ENCODE data around the gene AHNAK2.
"Not testable (repeated sequence)": the region's sequence is repeated elsewhere in the genome, so short reads cannot be mapped to it uniquely, and the experiment has no call there.

AHNAK2 gene

DNA sequence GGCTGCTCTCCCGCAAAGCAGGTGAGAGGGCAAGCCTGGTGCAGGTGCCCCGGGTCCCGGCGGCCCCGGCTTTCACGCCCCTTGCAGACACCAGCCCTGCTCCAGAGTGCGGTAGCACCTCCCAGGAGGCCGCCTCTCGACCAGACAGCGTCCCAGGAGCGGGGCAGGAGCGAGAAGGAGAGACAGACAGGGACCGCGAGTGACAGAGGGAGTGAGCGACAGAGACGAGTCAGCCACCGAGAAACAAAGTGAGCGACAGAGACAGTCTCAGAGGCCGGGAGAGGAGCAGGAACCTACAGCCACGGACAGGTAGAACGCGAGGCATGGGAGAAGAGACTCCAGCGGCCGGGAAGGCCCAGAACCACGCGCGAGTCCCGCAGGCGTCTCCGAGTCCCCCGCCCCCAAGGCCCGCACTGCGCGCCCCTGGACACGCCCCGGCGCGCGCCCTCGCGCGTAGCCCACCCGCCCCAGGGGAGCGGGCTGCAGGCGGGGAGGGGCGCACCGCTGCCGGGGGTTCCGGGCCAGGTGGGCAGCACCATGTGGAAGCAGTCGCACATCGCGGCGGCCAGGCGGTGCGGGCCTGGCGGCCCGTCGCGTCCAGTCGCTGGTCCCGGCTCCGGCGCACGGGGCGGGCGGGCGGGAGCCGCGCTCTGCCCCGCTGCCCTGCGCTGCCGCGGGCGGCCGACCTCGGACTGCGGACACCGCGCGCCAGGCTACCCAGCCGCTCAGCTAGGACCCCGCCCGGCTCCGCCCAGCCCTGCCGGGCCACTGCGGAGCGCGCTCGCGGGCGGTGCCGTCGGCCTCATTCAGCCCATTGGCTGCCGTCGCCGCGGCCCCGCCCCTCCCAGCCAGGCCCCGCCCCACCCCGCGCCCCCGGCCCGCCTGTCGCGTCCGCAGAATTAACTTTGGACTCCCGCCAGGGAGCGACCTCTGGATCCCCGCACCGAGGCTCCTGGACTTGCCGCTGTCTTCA lies at the start of gene AHNAK2:
TSS of gene AHNAK2 (minus strand) at position 694 of the 973 bp plus-strand sequence. CDS start at position 557, 137 bp downstream.
- no peak within 1 kb of the TSS for H3K27ac ChIP-seq (ENCODE audit: low read depth, low read length)
- no peak within 1 kb of the TSS for H2AFZ ChIP-seq (ENCODE audit: low read depth, low read length, severe bottlenecking)
- H3K9ac ChIP-seq (ENCODE audit: low read length): no peak within 1 kb of the TSS
- no peaks in the 10 kb centered on the region for H3K27me3 ChIP-seq (ENCODE audit: low read length)
- H3K4me3 ChIP-seq (ENCODE audit: insufficient read depth, low read length, poor library complexity, severe bottlenecking): no peak within 1 kb of the TSS
- no peak within 1 kb of the TSS for H3K4me2 ChIP-seq (ENCODE audit: low read depth, low read length, poor library complexity, severe bottlenecking)
- no peaks in the 10 kb centered on the region for H3K9me3 ChIP-seq (ENCODE audit: insufficient read depth, low read length)
- TF ChIP-seq, protein P1, sequence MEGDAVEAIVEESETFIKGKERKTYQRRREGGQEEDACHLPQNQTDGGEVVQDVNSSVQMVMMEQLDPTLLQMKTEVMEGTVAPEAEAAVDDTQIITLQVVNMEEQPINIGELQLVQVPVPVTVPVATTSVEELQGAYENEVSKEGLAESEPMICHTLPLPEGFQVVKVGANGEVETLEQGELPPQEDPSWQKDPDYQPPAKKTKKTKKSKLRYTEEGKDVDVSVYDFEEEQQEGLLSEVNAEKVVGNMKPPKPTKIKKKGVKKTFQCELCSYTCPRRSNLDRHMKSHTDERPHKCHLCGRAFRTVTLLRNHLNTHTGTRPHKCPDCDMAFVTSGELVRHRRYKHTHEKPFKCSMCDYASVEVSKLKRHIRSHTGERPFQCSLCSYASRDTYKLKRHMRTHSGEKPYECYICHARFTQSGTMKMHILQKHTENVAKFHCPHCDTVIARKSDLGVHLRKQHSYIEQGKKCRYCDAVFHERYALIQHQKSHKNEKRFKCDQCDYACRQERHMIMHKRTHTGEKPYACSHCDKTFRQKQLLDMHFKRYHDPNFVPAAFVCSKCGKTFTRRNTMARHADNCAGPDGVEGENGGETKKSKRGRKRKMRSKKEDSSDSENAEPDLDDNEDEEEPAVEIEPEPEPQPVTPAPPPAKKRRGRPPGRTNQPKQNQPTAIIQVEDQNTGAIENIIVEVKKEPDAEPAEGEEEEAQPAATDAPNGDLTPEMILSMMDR (IDR thresholded peaks at IDR 0.05; ENCODE audit: insufficient read depth, low read length, poor library complexity, severe bottlenecking): no peak
- TF ChIP-seq EZH2phosphoT487 (conservative IDR thresholded peaks at IDR 0.05; ENCODE audit: low read length): no peak
- H3K79me2 ChIP-seq (ENCODE audit: insufficient read depth, low read length): no peaks in the 10 kb centered on the region
- no peaks in the 10 kb centered on the region for H4K20me1 ChIP-seq (ENCODE audit: low read depth, low read length)
- no peaks in the 10 kb centered on the region for H3K9me2 ChIP-seq (replicated peaks; ENCODE audit: insufficient read depth, low read length)
- H3K36me3 ChIP-seq (ENCODE audit: low read length): no peaks in the 10 kb centered on the region
- no peaks in the 10 kb centered on the region for H3F3A ChIP-seq (ENCODE audit: insufficient read depth)

- H3K9ac ChIP-seq (ENCODE audit: low read length); H3K4me2 ChIP-seq (ENCODE audit: low read depth, low read length, poor library complexity, severe bottlenecking); H3K27me3 ChIP-seq (ENCODE audit: low read length); H3K9me3 ChIP-seq (ENCODE audit: insufficient read depth, low read length); H3K9me2 ChIP-seq (replicated peaks; ENCODE audit: insufficient read depth, low read length); H3K79me2 ChIP-seq (ENCODE audit: insufficient read depth, low read length); H2AFZ ChIP-seq (ENCODE audit: low read depth, low read length, severe bottlenecking); H3K27ac ChIP-seq (ENCODE audit: low read depth, low read length); H4K20me1 ChIP-seq (ENCODE audit: low read depth, low read length); H3K36me3 ChIP-seq (ENCODE audit: low read length); H3K4me3 ChIP-seq (ENCODE audit: insufficient read depth, low read length, poor library complexity, severe bottlenecking): not testable (repeated sequence)
- 0 out of 2 replicates have a peak, but pooled peaks cover 11% of the 10 kb centered on the region for H3F3A ChIP-seq (ENCODE audit: insufficient read depth)
These were observed 49.5 kb upstream of the AHNAK2 start for GRCh38 chr14:105027718-105028117.

DNA sequence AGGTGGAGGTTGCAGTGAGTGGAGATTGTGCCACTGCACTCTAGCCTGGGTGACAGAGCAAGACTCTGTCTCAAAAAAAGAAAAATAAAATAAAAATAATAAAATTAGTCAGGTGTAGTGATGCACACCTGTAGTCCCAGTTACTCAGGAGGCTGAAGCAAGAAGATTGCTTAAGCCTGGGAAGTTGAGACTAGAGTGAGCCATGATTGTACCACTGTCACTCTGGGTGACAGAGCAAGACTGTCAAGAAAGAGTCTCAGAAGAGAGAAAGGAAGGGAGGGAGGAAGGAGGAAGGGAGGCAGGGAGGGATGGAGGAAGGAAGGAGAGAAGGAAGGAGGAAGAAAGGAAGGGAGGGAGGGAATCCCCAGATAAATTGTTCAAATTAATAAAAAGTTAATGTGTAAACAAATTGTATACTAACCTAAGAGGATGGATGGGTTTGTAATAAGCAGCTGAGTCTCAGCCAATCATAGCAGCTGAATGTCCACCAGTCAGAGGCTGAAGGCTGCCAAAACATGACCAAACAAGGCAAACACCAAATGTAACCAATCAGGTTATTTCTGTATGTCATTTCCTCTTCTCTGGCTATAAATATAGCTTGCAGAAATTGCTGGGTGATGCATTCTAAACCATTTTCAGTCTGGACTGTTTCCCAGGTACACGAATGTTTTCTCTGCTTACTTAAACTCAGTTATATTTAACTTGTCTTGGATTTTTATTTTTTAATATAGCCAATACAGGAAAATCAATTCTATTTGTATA lies 48.8 kb upstream of the AHNAK2 start:
- Histone ChIP-seq H4K20me1 (ENCODE audit: low read depth, low read length) (no peaks in the 10 kb centered on the region), H3K9me3 (ENCODE audit: insufficient read depth, low read length) (no peaks in the 10 kb centered on the region), H3K4me2 (ENCODE audit: low read depth, low read length, poor library complexity, severe bottlenecking) (peak overlapping the region; percentile 13), H3K9me2 (replicated peaks; ENCODE audit: insufficient read depth, low read length) (no peaks in the 10 kb centered on the region), H3F3A (ENCODE audit: insufficient read depth) (0 out of 2 replicates have a peak, but pooled peaks cover 12% of the 10 kb centered on the region), H3K27ac (ENCODE audit: low read depth, low read length) (no peak overlapping the region), H3K27me3 (ENCODE audit: low read length) (no peaks in the 10 kb centered on the region), H3K36me3 (ENCODE audit: low read length) (no peaks in the 10 kb centered on the region), H2AFZ (ENCODE audit: low read depth, low read length, severe bottlenecking) (no peak overlapping the region), H3K79me2 (ENCODE audit: insufficient read depth, low read length) (no peaks in the 10 kb centered on the region), H3K4me3 (ENCODE audit: insufficient read depth, low read length, poor library complexity, severe bottlenecking) (no peak overlapping the region), H3K9ac (ENCODE audit: low read length) (no peak overlapping the region)
- TF ChIP-seq, protein P1 (IDR thresholded peaks at IDR 0.05; ENCODE audit: insufficient read depth, low read length, poor library complexity, severe bottlenecking): no peak
- TF ChIP-seq EZH2phosphoT487 (conservative IDR thresholded peaks at IDR 0.05; ENCODE audit: low read length): no peak
